Measurements from ENCODE around the gene MN1.
"Not testable (repeated sequence)": the region's sequence is repeated elsewhere in the genome, so short reads cannot be mapped to it uniquely, and the experiment has no call there.

GRCh38 chr22:27744078-27744477, 57.5 kb downstream of the MN1 start:
- TF ChIP-seq EZH2 (IDR thresholded peaks at IDR 0.05; ENCODE audit: low read depth); CTCF (conservative IDR thresholded peaks at IDR 0.05): not testable (repeated sequence)

All from PC-9 (cell line).